IPS-20b (cell line): ENCODE measurements around the gene GRIN3A.
"Not testable (repeated sequence)": the region's sequence is repeated elsewhere in the genome, so short reads cannot be mapped to it uniquely, and the experiment has no call there.

Experiments
- H3K27ac ChIP-seq: one replicate; pipeline ENCODE4 v1.5.1; 2013; ENCODE audit warnings: low read length
- H3K27me3 ChIP-seq: 2 replicates; pipeline ENCODE4 v1.6.1; 2013; ENCODE audit warnings: mild to moderate bottlenecking, low read length, inconsistent platforms; ENCODE audit not compliant: insufficient read depth
- H3K36me3 ChIP-seq: 2 replicates; pipeline ENCODE4 v1.6.1; 2013; ENCODE audit warnings: low read depth, mild to moderate bottlenecking, inconsistent platforms, low read length, moderate library complexity; ENCODE audit not compliant: insufficient read depth
- H3K4me1 ChIP-seq: 2 replicates; pipeline ENCODE4 v1.6.1; 2013; ENCODE audit warnings: mild to moderate bottlenecking, control low read depth, inconsistent platforms, low read length, moderate library complexity; ENCODE audit not compliant: insufficient read depth
- H3K4me3 ChIP-seq: 2 replicates; pipeline ENCODE4 v1.5.1; 2013; ENCODE audit warnings: mild to moderate bottlenecking, low read length, inconsistent platforms
- H3K9ac ChIP-seq: 2 replicates; pipeline ENCODE4 v1.6.1; 2013; ENCODE audit warnings: low read depth, mild to moderate bottlenecking, inconsistent platforms, low read length, moderate library complexity
- H3K9me3 ChIP-seq: 2 replicates; pipeline ENCODE4 v1.6.1; 2013; ENCODE audit warnings: mild to moderate bottlenecking, low read depth, low read length, inconsistent platforms; ENCODE audit not compliant: insufficient read depth

The GRIN3A gene

GRCh38 chr9:101591787-101592446 lies 146.5 kb downstream of the GRIN3A start:
- no peaks in the 10 kb centered on the region for H3K9me3 ChIP-seq
- H3K27me3 ChIP-seq = no peaks in the 10 kb centered on the region
- H3K9ac ChIP-seq = no peak overlapping the region
- no peak overlapping the region for H3K27ac ChIP-seq
- no peak overlapping the region for H3K4me3 ChIP-seq
- no peaks in the 10 kb centered on the region for H3K36me3 ChIP-seq
- 0 out of 2 replicates have a peak, but pooled peaks cover 3% of the 10 kb centered on the region for H3K4me1 ChIP-seq

GRCh38 chr9:101590901-101591300 lies 147.5 kb downstream of the GRIN3A start:
- Histone ChIP-seq H3K36me3 (no peaks in the 10 kb centered on the region), H3K4me1 (0 out of 2 replicates have a peak, but pooled peaks cover 3% of the 10 kb centered on the region)

DNA sequence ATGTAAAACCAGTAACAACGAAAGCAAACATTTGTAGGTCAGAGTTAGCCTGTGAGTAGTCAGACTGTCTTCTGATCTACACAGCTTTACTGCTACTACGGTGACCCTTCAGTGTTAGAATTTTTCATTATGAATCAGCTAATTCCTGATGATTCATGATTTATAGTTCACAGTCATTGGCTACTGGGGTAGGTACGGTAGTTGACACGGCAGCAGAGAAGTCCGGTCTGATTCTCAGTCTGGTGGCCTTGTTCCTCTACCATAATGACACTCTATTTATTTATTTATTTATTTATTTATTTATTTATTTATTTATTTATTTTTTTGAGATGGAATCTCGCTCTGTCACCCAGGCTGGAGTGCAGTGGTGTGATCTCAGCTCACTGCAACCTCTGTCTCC lies 148.4 kb downstream of the GRIN3A start:
- not testable (repeated sequence) for H3K27ac ChIP-seq, H3K4me1 ChIP-seq, H3K36me3 ChIP-seq, H3K27me3 ChIP-seq, H3K9ac ChIP-seq, H3K9me3 ChIP-seq, H3K4me3 ChIP-seq

More at GRCh38 chr9:101590901-101591300, 147.5 kb downstream of the GRIN3A start:
- Histone ChIP-seq H3K9ac (no peak overlapping the region), H3K27ac (no peak overlapping the region), H3K4me3 (no peak overlapping the region), H3K27me3 (no peaks in the 10 kb centered on the region), H3K9me3 (no peaks in the 10 kb centered on the region)

GRCh38 chr9:101587332-101588043 lies 151.0 kb downstream of the GRIN3A start:
- no peaks in the 10 kb centered on the region for H3K27me3 ChIP-seq
- H3K36me3 ChIP-seq = no peaks in the 10 kb centered on the region
- no peak overlapping the region for H3K9ac ChIP-seq
- H3K9me3 ChIP-seq = no peaks in the 10 kb centered on the region
- peaks cover 19% of the 10 kb centered on the region; the same call in 1 of the 2 replicates for H3K4me1 ChIP-seq
- H3K27ac ChIP-seq = no peak overlapping the region
- H3K4me3 ChIP-seq = no peak overlapping the region

DNA sequence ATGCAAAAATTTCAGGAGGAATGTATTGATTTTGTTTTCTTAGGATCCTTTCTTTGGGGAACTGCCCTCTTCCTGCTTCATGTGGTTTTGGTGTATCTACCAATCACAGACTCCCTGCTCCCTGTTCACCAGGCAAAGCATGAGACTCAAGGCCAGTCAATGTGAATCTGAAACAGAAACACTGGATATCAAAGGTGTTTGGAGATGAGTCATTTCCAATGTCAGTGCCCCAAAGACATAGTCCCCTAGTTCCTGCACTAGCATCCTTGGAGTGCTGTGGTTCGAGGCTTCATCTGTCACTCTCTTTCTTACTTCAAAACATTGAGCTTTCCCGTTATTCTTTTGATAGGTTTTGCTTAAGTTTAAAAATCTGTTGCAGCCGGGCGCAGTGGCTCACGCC lies 151.8 kb downstream of the GRIN3A start:
- no peaks in the 10 kb centered on the region for H3K27me3 ChIP-seq
- H3K9ac ChIP-seq = no peak overlapping the region
- no peaks in the 10 kb centered on the region for H3K9me3 ChIP-seq
- H3K4me1 ChIP-seq = peaks cover 20% of the 10 kb centered on the region; the same call in 1 of the 2 replicates
- H3K36me3 ChIP-seq = no peaks in the 10 kb centered on the region
- H3K27ac ChIP-seq = no peak overlapping the region
- no peak overlapping the region for H3K4me3 ChIP-seq

GRCh38 chr9:101585740-101586139 lies 152.7 kb downstream of the GRIN3A start:
- Histone ChIP-seq H3K4me3 (no peak overlapping the region), H3K9ac (no peak overlapping the region), H3K9me3 (no peaks in the 10 kb centered on the region), H3K27me3 (no peaks in the 10 kb centered on the region), H3K4me1 (peaks cover 20% of the 10 kb centered on the region; the same call in 1 of the 2 replicates), H3K36me3 (no peaks in the 10 kb centered on the region), H3K27ac (no peak overlapping the region)

- Histone ChIP-seq H3K27ac (no peak overlapping the region), H3K4me1 (peaks cover 25% of the 10 kb centered on the region), H3K9me3 (no peaks in the 10 kb centered on the region), H3K4me3 (no peak overlapping the region), H3K27me3 (no peaks in the 10 kb centered on the region), H3K9ac (no peak overlapping the region), H3K36me3 (no peaks in the 10 kb centered on the region)
These were observed 155.9 kb downstream of the GRIN3A start for GRCh38 chr9:101582553-101582952.

GRCh38 chr9:101579711-101580545 lies 158.5 kb downstream of the GRIN3A start:
- no peaks in the 10 kb centered on the region for H3K9me3 ChIP-seq
- H3K27ac ChIP-seq = no peak overlapping the region
- no peaks in the 10 kb centered on the region for H3K27me3 ChIP-seq
- H3K9ac ChIP-seq = no peak overlapping the region
- H3K36me3 ChIP-seq = no peaks in the 10 kb centered on the region
- H3K4me1 ChIP-seq = peaks cover 25% of the 10 kb centered on the region
- H3K4me3 ChIP-seq = no peak overlapping the region

DNA sequence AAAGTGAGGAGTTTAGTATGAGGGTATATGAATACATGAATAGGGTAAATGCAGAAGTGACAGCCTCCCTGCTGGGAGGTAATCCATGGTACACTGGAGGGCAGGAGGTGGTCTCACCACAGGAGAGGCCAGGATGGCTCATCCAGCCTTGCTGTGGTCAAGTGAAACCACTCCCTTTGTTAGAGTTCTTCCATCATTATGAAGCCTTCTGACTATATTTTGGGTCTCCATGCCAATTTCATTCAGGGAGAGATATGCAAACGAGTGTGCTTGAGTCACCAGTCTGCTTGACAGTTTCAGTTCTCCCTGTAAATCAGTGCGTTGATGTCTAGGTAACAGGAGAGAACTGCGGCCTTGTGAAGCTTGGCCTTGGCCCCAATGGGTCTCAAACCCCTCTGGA lies 160.1 kb downstream of the GRIN3A start:
- Histone ChIP-seq H3K4me3 (no peak overlapping the region), H3K27me3 (no peaks in the 10 kb centered on the region), H3K9ac (no peak overlapping the region), H3K4me1 (peaks cover 19% of the 10 kb centered on the region), H3K27ac (no peak overlapping the region), H3K36me3 (no peaks in the 10 kb centered on the region), H3K9me3 (no peaks in the 10 kb centered on the region)

GRCh38 chr9:101574731-101575333 lies 163.6 kb downstream of the GRIN3A start:
- peaks cover 22% of the 10 kb centered on the region for H3K4me1 ChIP-seq
- no peaks in the 10 kb centered on the region for H3K27me3 ChIP-seq
- 0 out of 2 replicates have a peak, but pooled peaks cover 6% of the 10 kb centered on the region for H3K36me3 ChIP-seq
- H3K4me3 ChIP-seq = no peak overlapping the region
- no peak overlapping the region for H3K27ac ChIP-seq
- no peak overlapping the region for H3K9ac ChIP-seq
- no peaks in the 10 kb centered on the region for H3K9me3 ChIP-seq

- no peak overlapping the region for H3K4me3 ChIP-seq
These were observed 166.1 kb downstream of the GRIN3A start for GRCh38 chr9:101572316-101572715.

More at GRCh38 chr9:101572316-101572715, 166.1 kb downstream of the GRIN3A start:
- H3K9ac ChIP-seq = peak overlapping the region; percentile 10; the same call in 1 of the 2 replicates
- H3K36me3 ChIP-seq = peaks cover 27% of the 10 kb centered on the region
- no peaks in the 10 kb centered on the region for H3K27me3 ChIP-seq
- H3K9me3 ChIP-seq = no peaks in the 10 kb centered on the region
- H3K4me1 ChIP-seq = peaks cover 17% of the 10 kb centered on the region
- peak overlapping the region; percentile 42 for H3K27ac ChIP-seq
